Endothelial cell of umbilical vein (primary cell): ENCODE measurements around the gene MDH2. TPM values are rescaled to one million over a fixed set of nuclear protein-coding genes. Genes with fewer than 3 reads are reported as not detected.

Source experiments
- BruUV-seq: library from RNA; stranded (reverse); fragments of 400-500 nt; replicated peaks from 2 replicates; lab custom pipeline; 2021; lab: Mats Ljungman, UMichigan
- CTCF ChIA-PET: fragments of 300-600, 350-600 bp; sonication (Branson Sonifier 250); formaldehyde crosslinking; loops from one replicate; lab custom pipeline; 2021; ENCODE audit warnings: antibody characterized with exemption, inconsistent platforms; lab: Charles Lee
- POLR2A ChIA-PET: fragments of 300-600, 350-600 bp; sonication (Branson Sonifier 250); formaldehyde crosslinking; loops from one replicate; lab custom pipeline; 2021; ENCODE audit warnings: antibody characterized with exemption, inconsistent platforms; lab: Charles Lee
- DNase-seq: peaks from one replicate; pipeline ENCODE4 v3.0.0-alpha.2; 2011; ENCODE audit warnings: low read depth, low spot score
- FAIRE-seq: peaks from 2 replicates; lab custom pipeline; 2011; peaks lifted over from hg19 to GRCh38; lab: Jason Lieb, UNC
- H2AFZ ChIP-seq: 2 replicates; pipeline ENCODE4 v1.6.0; 2012; ENCODE audit warnings: low read depth, low read length, control low read depth, inconsistent platforms
- H3K27ac ChIP-seq: 2 replicates; pipeline ENCODE4 v1.5.1; 2011; ENCODE audit warnings: low read depth, mild to moderate bottlenecking, control low read depth, low read length, moderate library complexity; ENCODE audit not compliant: insufficient read depth
- H3K27me3 ChIP-seq, 2 experiments: 2 replicates each; pipeline versions ENCODE4 v1.6.0 to v1.6.1; 2011; ENCODE audit warnings: low read length in 2 of 2, mixed read lengths in 1 of 2; ENCODE audit not compliant: control insufficient read depth in 2 of 2, insufficient read depth in 2 of 2
- H3K36me3 ChIP-seq, 2 experiments: 2 replicates in 1 of 2; 3 replicates in 1 of 2; pipeline ENCODE4 v1.5.1; 2011; ENCODE audit warnings: low read length in 2 of 2, mild to moderate bottlenecking in 1 of 2, moderate library complexity in 1 of 2; ENCODE audit not compliant: control insufficient read depth in 2 of 2, insufficient read depth in 2 of 2; ENCODE audit errors: extremely low read depth in 1 of 2
- H3K4me1 ChIP-seq: 3 replicates; pipeline ENCODE4 v1.5.1; 2011; ENCODE audit warnings: mild to moderate bottlenecking, low read length; ENCODE audit not compliant: control insufficient read depth, insufficient read depth; ENCODE audit errors: extremely low read depth
- H3K4me2 ChIP-seq: 2 replicates; pipeline ENCODE4 v1.6.1; 2011; ENCODE audit warnings: low read length, control low read depth, mixed read lengths; ENCODE audit not compliant: insufficient read depth
- H3K4me3 ChIP-seq, 3 experiments: fragments of 200-600 bp in 1 of 3; sonication (generic), shearing (Covaris generic) in 1 of 3; replicated peaks in 1 of 3; 2 replicates each; pipeline ENCODE4 v1.5.1; 2011 to 2016; ENCODE audit warnings: control low read depth in 3 of 3, low read length in 3 of 3, mild to moderate bottlenecking in 2 of 3, inconsistent platforms in 1 of 3, low read depth in 1 of 3, moderate library complexity in 1 of 3; ENCODE audit not compliant: insufficient read depth in 1 of 3
- H3K79me2 ChIP-seq: 2 replicates; pipeline ENCODE4 v1.6.0; 2012; ENCODE audit warnings: low read length, inconsistent platforms; ENCODE audit not compliant: control insufficient read depth, insufficient read depth
- H3K9ac ChIP-seq: replicated peaks from 2 replicates; pipeline ENCODE3; 2011; ENCODE audit warnings: low read length, control low read depth; ENCODE audit not compliant: insufficient read depth; ENCODE audit errors: extremely low read depth
- H3K9me1 ChIP-seq: replicated peaks from 3 replicates; pipeline ENCODE4 v1.6.0; 2011; ENCODE audit warnings: mild to moderate bottlenecking, low read length; ENCODE audit not compliant: control insufficient read depth, insufficient read depth; ENCODE audit errors: extremely low read depth
- H3K9me3 ChIP-seq: replicated peaks from 2 replicates; pipeline ENCODE4 v1.5.1; 2012; ENCODE audit warnings: low read length, inconsistent platforms; ENCODE audit not compliant: control insufficient read depth, insufficient read depth
- H4K20me1 ChIP-seq: replicated peaks from 2 replicates; pipeline ENCODE3; 2011; ENCODE audit warnings: mild to moderate bottlenecking, low read length; ENCODE audit not compliant: control insufficient read depth, insufficient read depth; ENCODE audit errors: extremely low read depth
- GATA2 ChIP-seq: IDR thresholded peaks from 2 replicates; pipeline ENCODE4 v1.7.0; 2011; ENCODE audit warnings: low read depth, mild to moderate bottlenecking, moderate library complexity, mixed read lengths, low read length; ENCODE audit not compliant: insufficient read length, insufficient read depth
- dilution Hi-C: fragments of 300-500 bp; cut with MboI; formaldehyde crosslinking; loops from one replicate; pipeline ENCODE4 v1.15.0; 2019; ENCODE audit warnings: low sequenced_read_pairs; ENCODE audit not compliant: extremely low pct_ligation_motif_present
- intact Hi-C: fragments of 100-400 bp; cut with micrococcal nuclease; formaldehyde crosslinking; loops from one replicate; pipeline ENCODE4 v1.10.0; 2022
- polyA plus RNA-seq, 4 experiments: library from polyadenylated mRNA; depleted of rRNA in 3 of 4; stranded (reverse) in 3 of 4; unstranded in 1 of 4; fragments of >200 nt; gene quantifications; 2 replicates each; pipeline versions ENCODE4 v1.2.1 to v1.2.3, GENCODE V29; 2011 to 2012; ENCODE audit warnings: missing spikeins in 1 of 4
- total RNA-seq: library from RNA; stranded (reverse); gene quantifications from 2 replicates; pipeline ENCODE4 v1.2.3, GENCODE V29; 2021
- TF ChIP-seq, protein P1 (sequence below), 2 donors: IDR thresholded peaks; 1 replicate in 1 of 2; 2 replicates in 1 of 2; pipeline ENCODE4 v1.5.1; 2011; ENCODE audit warnings: low read length in 2 of 2, mild to moderate bottlenecking in 2 of 2, moderate library complexity in 2 of 2, control low read depth in 1 of 2, inconsistent platforms in 1 of 2, low read depth in 1 of 2; ENCODE audit not compliant: insufficient read depth in 1 of 2; ENCODE audit errors: extremely low read depth in 1 of 2

The MDH2 gene
- total and polyA plus RNA-seq, 2 donors (not counting 3 experiments of a cell fraction or from before 2014, with no cell fraction given) = 123 to 175 TPM

DNA sequence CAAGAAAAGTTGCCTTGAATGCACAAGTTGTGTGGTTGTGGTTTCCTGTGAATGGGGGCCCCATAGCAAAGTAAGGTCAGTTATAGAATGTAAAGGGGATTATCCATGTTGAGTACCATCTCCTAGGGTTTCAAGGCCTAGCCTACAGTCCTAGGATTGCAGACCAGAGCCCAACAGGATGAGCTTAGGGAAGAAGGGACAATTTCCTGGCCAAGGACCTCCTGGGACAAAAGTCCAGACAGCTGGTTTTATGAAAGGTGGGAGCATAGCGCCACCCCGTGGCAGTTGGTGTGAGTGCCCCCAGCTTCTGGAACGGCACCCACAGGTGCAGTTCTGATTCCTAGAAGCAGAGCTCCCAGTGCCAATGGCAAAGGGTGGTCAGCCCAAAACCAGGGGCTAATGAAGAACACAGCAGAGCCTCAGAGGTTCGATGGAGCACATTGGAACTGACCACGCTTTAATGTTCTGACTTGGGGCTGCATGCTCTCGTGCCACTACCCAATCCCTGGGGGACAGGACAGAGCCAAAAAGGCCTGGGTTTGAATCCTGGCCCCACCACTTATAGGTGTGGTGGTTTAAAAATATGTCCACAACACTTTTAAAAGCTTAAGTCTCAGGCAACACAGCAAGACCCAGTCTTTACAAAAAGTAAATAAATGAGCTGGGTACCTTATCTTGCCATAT, 27.7 kb upstream of the MDH2 start:
- Histone ChIP-seq H2AFZ (no peak overlapping the region), H3K27me3 (no peaks in the 10 kb centered on the region), H3K4me1 (peaks cover 2% of the 10 kb centered on the region), H3K4me2 (no peak overlapping the region), H3K79me2 (no peaks in the 10 kb centered on the region), H3K9me1 (no peaks in the 10 kb centered on the region), H4K20me1 (no peaks in the 10 kb centered on the region), H3K4me3 (no peak overlapping the region), H3K27ac (no peak overlapping the region), H3K9ac (no peak overlapping the region), H3K9me3 (no peaks in the 10 kb centered on the region), H3K36me3 (peaks cover 0 to 4% of the 10 kb centered on the region in 2 experiments)
- dilution Hi-C loops = no loop called here
- DNase-seq (peak; percentile 71), FAIRE-seq (peak; percentile 81)
- POLR2A ChIA-PET = no interaction called here
- intact Hi-C loops = loop anchor here (1.0 kb wide), 2 partner anchors 154 to 258 kb away; no protein-coding TSS in a partner anchor
- no peak for TF ChIP-seq GATA2
- TF ChIP-seq, protein P1, sequence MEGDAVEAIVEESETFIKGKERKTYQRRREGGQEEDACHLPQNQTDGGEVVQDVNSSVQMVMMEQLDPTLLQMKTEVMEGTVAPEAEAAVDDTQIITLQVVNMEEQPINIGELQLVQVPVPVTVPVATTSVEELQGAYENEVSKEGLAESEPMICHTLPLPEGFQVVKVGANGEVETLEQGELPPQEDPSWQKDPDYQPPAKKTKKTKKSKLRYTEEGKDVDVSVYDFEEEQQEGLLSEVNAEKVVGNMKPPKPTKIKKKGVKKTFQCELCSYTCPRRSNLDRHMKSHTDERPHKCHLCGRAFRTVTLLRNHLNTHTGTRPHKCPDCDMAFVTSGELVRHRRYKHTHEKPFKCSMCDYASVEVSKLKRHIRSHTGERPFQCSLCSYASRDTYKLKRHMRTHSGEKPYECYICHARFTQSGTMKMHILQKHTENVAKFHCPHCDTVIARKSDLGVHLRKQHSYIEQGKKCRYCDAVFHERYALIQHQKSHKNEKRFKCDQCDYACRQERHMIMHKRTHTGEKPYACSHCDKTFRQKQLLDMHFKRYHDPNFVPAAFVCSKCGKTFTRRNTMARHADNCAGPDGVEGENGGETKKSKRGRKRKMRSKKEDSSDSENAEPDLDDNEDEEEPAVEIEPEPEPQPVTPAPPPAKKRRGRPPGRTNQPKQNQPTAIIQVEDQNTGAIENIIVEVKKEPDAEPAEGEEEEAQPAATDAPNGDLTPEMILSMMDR (IDR thresholded peaks at IDR 0.05; ENCODE audit: extremely low read depth in 1 of 2, insufficient read depth in 1 of 2, low read depth in 1 of 2, low read length in 2 of 2) = peak; percentile 89 to 94
- BruUV-seq = no TSS peak
- CTCF ChIA-PET = interaction anchor here (0.5 to 6.5 kb wide), 64 partner anchors 9 to 485 kb away, joined by 3 to 267 read pairs (median 5); partner anchors contain the start of genes HIP1, MDH2, POR and RHBDD2
